B cell (primary cell): ENCODE results near the gene USP9X. TPM values are rescaled to one million over a fixed set of nuclear protein-coding genes. Genes with fewer than 3 reads are reported as not detected.

Source experiments
- ATAC-seq: fragments of 200-7000 bp; cut with Tn5 transposase; one replicate; pipeline ENCODE4 v1.10.0; 2021; ENCODE audit warnings: low read depth, mild to moderate bottlenecking, moderate number of reproducible peaks, moderate library complexity
- CTCF ChIA-PET: fragments of 350-600 bp; sonication (Branson Sonifier 250); formaldehyde crosslinking; loops from one replicate; lab custom pipeline; 2021; ENCODE audit warnings: antibody characterized with exemption, inconsistent platforms; lab: Charles Lee
- POLR2A ChIA-PET: fragments of 350-600 bp; sonication (Branson Sonifier 250); formaldehyde crosslinking; loops from one replicate; lab custom pipeline; 2021; ENCODE audit warnings: antibody characterized with exemption; lab: Charles Lee
- DNase-seq: peaks from one replicate; pipeline ENCODE4 v3.0.0; 2013
- H2AFZ ChIP-seq: 2 replicates; pipeline ENCODE4 v1.6.1; 2012; ENCODE audit warnings: mild to moderate bottlenecking, low read depth, low read length; ENCODE audit not compliant: insufficient read depth, poor library complexity, severe bottlenecking
- H3K27ac ChIP-seq, 2 donors: 1 replicate in 1 of 2; 2 replicates in 1 of 2; pipeline ENCODE4 v1.5.1; 2012 to 2013; ENCODE audit warnings: low read length in 2 of 2, mild to moderate bottlenecking in 2 of 2, moderate library complexity in 1 of 2
- H3K27me3 ChIP-seq, 4 experiments: fragments of 200-600 bp in 1 of 4; sonication (generic) in 1 of 4; replicated peaks in 1 of 4; 1 replicate in 2 of 4; 2 replicates in 2 of 4; pipeline versions ENCODE4 v1.6.1 to v1.7.0; 2013 to 2016; ENCODE audit warnings: low read length in 3 of 4, mild to moderate bottlenecking in 2 of 4, mixed read lengths in 1 of 4, moderate library complexity in 1 of 4; ENCODE audit not compliant: insufficient read depth in 4 of 4, control insufficient read depth in 3 of 4; ENCODE audit errors: control extremely low read depth in 1 of 4
- H3K36me3 ChIP-seq, 2 experiments: replicated peaks in 1 of 2; 1 replicate in 1 of 2; 2 replicates in 1 of 2; pipeline versions ENCODE4 v1.6.1 to v1.7.1; 2013; ENCODE audit warnings: low read length in 1 of 2; ENCODE audit not compliant: insufficient read depth in 2 of 2, control insufficient read depth in 1 of 2; ENCODE audit errors: control extremely low read depth in 1 of 2, extremely low read depth in 1 of 2
- H3K4me1 ChIP-seq, 2 donors: fragments of 200-600 bp in 1 of 2; sonication (generic) in 1 of 2; 1 replicate in 1 of 2; 2 replicates in 1 of 2; pipeline versions ENCODE4 v1.5.1 to v1.6.1; 2013 to 2017; ENCODE audit warnings: low read length in 2 of 2; ENCODE audit not compliant: control insufficient read depth in 2 of 2, insufficient read depth in 2 of 2
- H3K4me2 ChIP-seq: replicated peaks from 2 replicates; pipeline ENCODE3; 2012; ENCODE audit warnings: mild to moderate bottlenecking, low read depth, low read length; ENCODE audit not compliant: poor library complexity, severe bottlenecking
- H3K4me3 ChIP-seq, 5 experiments: fragments of 200-600 bp in 1 of 5; sonication (generic) in 1 of 5; 1 replicate in 3 of 5; 2 replicates in 2 of 5; pipeline versions ENCODE4 v1.5.1 to v1.7.0; 2011 to 2016; ENCODE audit warnings: low read length in 4 of 5, mild to moderate bottlenecking in 4 of 5, low read depth in 2 of 5, control low read depth in 1 of 5, moderate library complexity in 1 of 5; ENCODE audit not compliant: insufficient read depth in 1 of 5; ENCODE audit errors: control extremely low read depth in 1 of 5, extremely low read depth in 1 of 5
- H3K79me2 ChIP-seq: fragments of 200-600 bp; sonication (generic); one replicate; pipeline ENCODE4 v1.6.0; 2016; ENCODE audit warnings: low read length; ENCODE audit not compliant: control insufficient read depth, insufficient read depth
- H3K9ac ChIP-seq: fragments of 200-600 bp; sonication (generic); 2 replicates; pipeline ENCODE4 v1.6.1; 2017; ENCODE audit warnings: mild to moderate bottlenecking, low read length, moderate library complexity
- H3K9me3 ChIP-seq, 3 donors: one replicate each; pipeline versions ENCODE4 v1.6.1 to v1.7.1; 2013; ENCODE audit warnings: low read length in 2 of 3; ENCODE audit not compliant: control insufficient read depth in 2 of 3, insufficient read depth in 1 of 3; ENCODE audit errors: control extremely low read depth in 1 of 3
- H4K20me1 ChIP-seq: 2 replicates; pipeline ENCODE4 v1.6.0; 2012; ENCODE audit warnings: mild to moderate bottlenecking, low read length; ENCODE audit not compliant: insufficient read depth, control insufficient read depth, poor library complexity, severe bottlenecking
- H3K27ac Mint-ChIP-seq: one replicate; pipeline ENCODE4 v1.8.0; 2021; ENCODE audit warnings: mixed read lengths
- H3K27me3 Mint-ChIP-seq: one replicate; pipeline ENCODE4 v1.8.0; 2021; ENCODE audit warnings: mixed read lengths
- H3K4me1 Mint-ChIP-seq: one replicate; pipeline ENCODE4 v1.8.0; 2021; ENCODE audit warnings: mixed read lengths
- H3K4me3 Mint-ChIP-seq: one replicate; pipeline ENCODE4 v1.8.0; 2021; ENCODE audit warnings: mixed read lengths
- H3K9me3 Mint-ChIP-seq: one replicate; pipeline ENCODE4 v1.8.0; 2022; ENCODE audit warnings: mixed read lengths; ENCODE audit not compliant: insufficient read depth
- EZH2 ChIP-seq: IDR thresholded peaks from 2 replicates; pipeline ENCODE4 v1.6.1; 2012; ENCODE audit warnings: borderline replicate concordance, low read depth, mild to moderate bottlenecking, moderate library complexity, low read length; ENCODE audit not compliant: insufficient read depth, poor library complexity, severe bottlenecking
- WGBS: methylation state at CpG from one replicate; pipeline ENCODE4 v1.1.5; 2013; ENCODE audit warnings: missing lambda C conversion rate; ENCODE audit not compliant: insufficient coverage; 5-methylcytosine and 5-hydroxymethylcytosine counted together
- intact Hi-C: fragments of 100-400 bp; cut with micrococcal nuclease; formaldehyde crosslinking; loops from one replicate; pipeline ENCODE4 v1.10.0; 2022
- polyA plus RNA-seq: library from polyadenylated mRNA; depleted of rRNA; stranded (reverse); fragments of >200 nt; gene quantifications from 2 replicates; pipeline ENCODE4 v1.2.3, GENCODE V29; 2012
- total RNA-seq, 2 donors: library from RNA; stranded (reverse); fragments of 120-200 nt in 1 of 2; gene quantifications; 1 replicate in 1 of 2; 2 replicates in 1 of 2; pipeline versions ENCODE4 v1.2.3 to v1.2.4, GENCODE V29; 2013 to 2022
- TF ChIP-seq, protein P1 (sequence below): fragments of 200-600 bp; IDR thresholded peaks from one replicate; pipeline ENCODE4 v1.8.0; 2022; ENCODE audit warnings: antibody characterized with exemption, mild to moderate bottlenecking

The USP9X gene
- total and polyA plus RNA-seq, 2 donors (not counting 1 experiment from before 2014, with no cell fraction given), result 9.6 to 87.6 TPM

GRCh38 chrX:41275661-41276609, 190.7 kb downstream of the USP9X start:
- Mint-ChIP-seq H3K9me3 (no peaks in the 10 kb centered on the region), H3K4me1 (peaks cover 11% of the 10 kb centered on the region), H3K4me3 (peak overlapping the region; percentile 85), H3K27me3 (no peaks in the 10 kb centered on the region), H3K27ac (peak overlapping the region; percentile 68)
- Histone ChIP-seq H3K27me3 (no peaks in the 10 kb centered on the region), H2AFZ (peak overlapping the region; percentile 94), H3K27ac (peak overlapping the region in 1 of 2 donors; percentile 52), H3K4me3 (peak overlapping the region; percentile 42 to 65 (median 44)), H4K20me1 (no peaks in the 10 kb centered on the region), H3K4me2 (peak overlapping the region; percentile 91), H3K9me3 (no peaks in the 10 kb centered on the region), H3K79me2 (no peaks in the 10 kb centered on the region), H3K4me1 (peaks cover 12 to 17% of the 10 kb centered on the region in 2 donors), H3K36me3 (no peaks in the 10 kb centered on the region), H3K9ac (peak overlapping the region; percentile 72)
- peak; percentile 47 for DNase-seq
- ChIA-PET POLR2A (interaction anchor here (0.7 to 1.0 kb wide), 3 partner anchors 11 to 433 kb away, joined by 3 to 8 read pairs (median 4); no protein-coding TSS in a partner anchor), CTCF (interaction anchor here (0.5 to 0.7 kb wide), 4 partner anchors 228 to 1551 kb away, joined by 3 to 7 read pairs (median 3); no protein-coding TSS in a partner anchor)
- TF ChIP-seq, protein P1, sequence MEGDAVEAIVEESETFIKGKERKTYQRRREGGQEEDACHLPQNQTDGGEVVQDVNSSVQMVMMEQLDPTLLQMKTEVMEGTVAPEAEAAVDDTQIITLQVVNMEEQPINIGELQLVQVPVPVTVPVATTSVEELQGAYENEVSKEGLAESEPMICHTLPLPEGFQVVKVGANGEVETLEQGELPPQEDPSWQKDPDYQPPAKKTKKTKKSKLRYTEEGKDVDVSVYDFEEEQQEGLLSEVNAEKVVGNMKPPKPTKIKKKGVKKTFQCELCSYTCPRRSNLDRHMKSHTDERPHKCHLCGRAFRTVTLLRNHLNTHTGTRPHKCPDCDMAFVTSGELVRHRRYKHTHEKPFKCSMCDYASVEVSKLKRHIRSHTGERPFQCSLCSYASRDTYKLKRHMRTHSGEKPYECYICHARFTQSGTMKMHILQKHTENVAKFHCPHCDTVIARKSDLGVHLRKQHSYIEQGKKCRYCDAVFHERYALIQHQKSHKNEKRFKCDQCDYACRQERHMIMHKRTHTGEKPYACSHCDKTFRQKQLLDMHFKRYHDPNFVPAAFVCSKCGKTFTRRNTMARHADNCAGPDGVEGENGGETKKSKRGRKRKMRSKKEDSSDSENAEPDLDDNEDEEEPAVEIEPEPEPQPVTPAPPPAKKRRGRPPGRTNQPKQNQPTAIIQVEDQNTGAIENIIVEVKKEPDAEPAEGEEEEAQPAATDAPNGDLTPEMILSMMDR, result no peak
- TF ChIP-seq EZH2, result no peak
- ATAC-seq, result peak; percentile 64
- intact Hi-C loops, result loop anchor here (1.0 to 5.0 kb wide), 3 partner anchors 23 to 161 kb away; no protein-coding TSS in a partner anchor
- under 1% methylated on average over 25 of the region's 54 CpGs for WGBS
